HL-60 (cell line): ENCODE data around the gene FAH.

ENCODE experiments used
- DNase-seq, 2 experiments: peaks; one replicate each; pipeline ENCODE4 v3.0.0-alpha.2; 2010 to 2020; ENCODE audit warnings: low read depth in 1 of 2, low spot score in 1 of 2
- H3K27ac ChIP-seq: fragments of 250-450 bp; sonication (Bioruptor Pico); replicated peaks from 2 replicates; pipeline ENCODE4 v1.5.1; 2020; ENCODE audit warnings: mild to moderate bottlenecking, moderate library complexity
- H3K27me3 ChIP-seq: fragments of 250-450 bp; sonication (Bioruptor Pico); 2 replicates; pipeline ENCODE4 v1.5.1; 2021; ENCODE audit warnings: mild to moderate bottlenecking, moderate library complexity; ENCODE audit not compliant: insufficient read depth, poor library complexity, severe bottlenecking
- H3K4me3 ChIP-seq: replicated peaks from 2 replicates; pipeline ENCODE4 v1.5.1; 2011; ENCODE audit warnings: mild to moderate bottlenecking, control low read depth, low read length; ENCODE audit not compliant: insufficient read depth
- GABPA ChIP-seq: IDR thresholded peaks from 2 replicates; pipeline ENCODE4 v1.6.1; 2012; ENCODE audit warnings: low read depth
- POLR2AphosphoS5 ChIP-seq: IDR thresholded peaks from 2 replicates; pipeline ENCODE4 v1.6.1; 2012; ENCODE audit warnings: low read depth
- REST ChIP-seq: IDR thresholded peaks from 2 replicates; pipeline ENCODE4 v1.6.1; 2012; ENCODE audit warnings: low read depth; ENCODE audit not compliant: insufficient replicate concordance
- SPI1 ChIP-seq: IDR thresholded peaks from 2 replicates; pipeline ENCODE4 v1.6.1; 2012; ENCODE audit warnings: low read depth, mild to moderate bottlenecking, borderline replicate concordance
- TF ChIP-seq, protein P1 (sequence below): IDR thresholded peaks from one replicate; pipeline ENCODE4 v1.5.1; 2011; ENCODE audit warnings: low read length, control low read depth, inconsistent platforms; ENCODE audit not compliant: insufficient read depth

Gene FAH

DNA sequence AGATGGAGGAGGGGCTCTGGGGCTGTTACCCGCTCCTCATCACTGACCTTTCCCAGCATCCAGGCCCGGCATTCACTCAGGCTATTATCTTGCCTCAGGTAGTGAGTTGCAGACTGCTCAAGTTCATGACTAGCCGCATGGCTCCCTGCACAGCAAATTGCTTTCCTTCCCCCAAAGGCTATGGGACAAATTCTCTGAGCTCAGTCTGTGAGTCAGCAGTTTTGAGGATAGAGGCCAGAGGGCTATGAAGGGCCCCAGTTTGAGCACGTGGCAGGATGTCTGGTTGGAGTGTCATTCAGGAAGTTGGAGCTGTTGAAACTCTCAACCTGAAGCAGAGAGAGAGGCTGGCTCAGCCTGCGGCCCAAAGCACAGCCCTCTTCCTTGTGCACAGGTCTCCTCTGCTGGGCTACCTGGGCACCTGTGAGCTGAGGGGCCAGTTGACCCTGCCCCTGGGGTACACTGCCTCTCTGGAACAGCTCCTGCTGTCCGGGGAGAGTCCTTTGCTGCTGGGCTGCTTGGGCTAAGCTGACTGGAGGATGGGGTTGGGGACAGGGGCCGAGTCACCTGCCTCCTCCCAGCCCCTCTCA lies 7.9 kb downstream of the FAH start:
- Histone ChIP-seq H3K4me3 (no peak overlapping the region), H3K27me3 (no peaks in the 10 kb centered on the region), H3K27ac (peak overlapping the region; percentile 86)
- TF ChIP-seq SPI1, result no peak; the same call in 1 of the 2 replicates
- TF ChIP-seq, protein P1, sequence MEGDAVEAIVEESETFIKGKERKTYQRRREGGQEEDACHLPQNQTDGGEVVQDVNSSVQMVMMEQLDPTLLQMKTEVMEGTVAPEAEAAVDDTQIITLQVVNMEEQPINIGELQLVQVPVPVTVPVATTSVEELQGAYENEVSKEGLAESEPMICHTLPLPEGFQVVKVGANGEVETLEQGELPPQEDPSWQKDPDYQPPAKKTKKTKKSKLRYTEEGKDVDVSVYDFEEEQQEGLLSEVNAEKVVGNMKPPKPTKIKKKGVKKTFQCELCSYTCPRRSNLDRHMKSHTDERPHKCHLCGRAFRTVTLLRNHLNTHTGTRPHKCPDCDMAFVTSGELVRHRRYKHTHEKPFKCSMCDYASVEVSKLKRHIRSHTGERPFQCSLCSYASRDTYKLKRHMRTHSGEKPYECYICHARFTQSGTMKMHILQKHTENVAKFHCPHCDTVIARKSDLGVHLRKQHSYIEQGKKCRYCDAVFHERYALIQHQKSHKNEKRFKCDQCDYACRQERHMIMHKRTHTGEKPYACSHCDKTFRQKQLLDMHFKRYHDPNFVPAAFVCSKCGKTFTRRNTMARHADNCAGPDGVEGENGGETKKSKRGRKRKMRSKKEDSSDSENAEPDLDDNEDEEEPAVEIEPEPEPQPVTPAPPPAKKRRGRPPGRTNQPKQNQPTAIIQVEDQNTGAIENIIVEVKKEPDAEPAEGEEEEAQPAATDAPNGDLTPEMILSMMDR, result no peak
- no peak for TF ChIP-seq REST
- peak; percentile 83 for TF ChIP-seq POLR2AphosphoS5
- TF ChIP-seq GABPA, result no peak
- DNase-seq, result peak; percentile 79 to 97

- Histone ChIP-seq H3K27me3 (no peaks in the 10 kb centered on the region), H3K27ac (peak overlapping the region; percentile 86), H3K4me3 (no peak overlapping the region)
- no peak for TF ChIP-seq REST
- no peak for TF ChIP-seq SPI1
- TF ChIP-seq POLR2AphosphoS5, result no peak
- no peak for TF ChIP-seq GABPA
- TF ChIP-seq, protein P1, result no peak
- no peak for DNase-seq
Observed at GRCh38 chr15:80161468-80162016, 8.7 kb downstream of the FAH start.

- Histone ChIP-seq H3K27me3 (no peaks in the 10 kb centered on the region), H3K27ac (peak overlapping the region; percentile 86), H3K4me3 (no peak overlapping the region)
- no peak for TF ChIP-seq POLR2AphosphoS5
- TF ChIP-seq SPI1, result no peak
- no peak for TF ChIP-seq GABPA
- no peak for TF ChIP-seq REST
- TF ChIP-seq, protein P1, result no peak
- no peak for DNase-seq
Observed at GRCh38 chr15:80162059-80162554, 9.3 kb downstream of the FAH start.
